ENCODE data around the gene SNCA. TPM values are rescaled to one million over a fixed set of nuclear protein-coding genes. Genes with fewer than 3 reads are reported as not detected.
A peak's percentile ranks its signal among the peaks of the same experiment; 100 is the strongest.

SNCA gene
- polyA plus RNA-seq, 4 donors, result 0.89 to 12.7 (median 3.1) TPM

- H3K27ac ChIP-seq (ENCODE audit: low read depth in 1 of 3, low read length in 2 of 3), result no peak overlapping the region
- H3K27me3 ChIP-seq (ENCODE audit: control insufficient read depth in 3 of 3, insufficient read depth in 3 of 3, low read length in 3 of 3), result no peaks in the 10 kb centered on the region
- WGBS, 3 donors, result 66 to 84% (median 81%) methylated on average over 3 of the region's 3 CpGs
- no peak for FAIRE-seq
- no peaks in the 10 kb centered on the region for H3K4me1 ChIP-seq (ENCODE audit: control insufficient read depth in 3 of 3, insufficient read depth in 2 of 3, low read depth in 1 of 3, low read length in 2 of 3)
- H3K9me3 ChIP-seq (ENCODE audit: control insufficient read depth in 2 of 2, insufficient read depth in 1 of 2, low read depth in 1 of 2, low read length in 1 of 2), result no peaks in the 10 kb centered on the region
- no peaks in the 10 kb centered on the region for H3K36me3 ChIP-seq (ENCODE audit: control insufficient read depth in 3 of 3, insufficient read depth in 2 of 3, low read depth in 1 of 3, low read length in 3 of 3)
- no peak overlapping the region for H3K4me3 ChIP-seq (ENCODE audit: low read depth in 1 of 3, low read length in 3 of 3)
- no peak for DNase-seq
These were observed 95.2 kb downstream of the SNCA start for GRCh38 chr4:89741768-89742167.

GRCh38 chr4:89739311-89739988 is 97.5 kb downstream of the SNCA start:
- no peaks in the 10 kb centered on the region for H3K4me1 ChIP-seq (ENCODE audit: control insufficient read depth in 3 of 3, insufficient read depth in 2 of 3, low read depth in 1 of 3, low read length in 2 of 3)
- H3K36me3 ChIP-seq (ENCODE audit: control insufficient read depth in 3 of 3, insufficient read depth in 2 of 3, low read depth in 1 of 3, low read length in 3 of 3), result no peaks in the 10 kb centered on the region
- no peaks in the 10 kb centered on the region for H3K27me3 ChIP-seq (ENCODE audit: control insufficient read depth in 3 of 3, insufficient read depth in 3 of 3, low read length in 3 of 3)
- 81 to 88% (median 84%) methylated on average over 4 of the region's 4 CpGs for WGBS, 3 donors
- FAIRE-seq (no peak), DNase-seq (no peak)
- no peak overlapping the region for H3K4me3 ChIP-seq (ENCODE audit: low read depth in 1 of 3, low read length in 3 of 3)
- H3K9me3 ChIP-seq (ENCODE audit: control insufficient read depth in 2 of 2, insufficient read depth in 1 of 2, low read depth in 1 of 2, low read length in 1 of 2), result no peaks in the 10 kb centered on the region
- no peak overlapping the region for H3K27ac ChIP-seq (ENCODE audit: low read depth in 1 of 3, low read length in 2 of 3)

GRCh38 chr4:89737888-89738287 is 99.1 kb downstream of the SNCA start:
- no peaks in the 10 kb centered on the region for H3K9me3 ChIP-seq (ENCODE audit: control insufficient read depth in 2 of 2, insufficient read depth in 1 of 2, low read depth in 1 of 2, low read length in 1 of 2)
- peak; percentile 10 to 78 for DNase-seq
- FAIRE-seq, result no peak
- H3K36me3 ChIP-seq (ENCODE audit: control insufficient read depth in 3 of 3, insufficient read depth in 2 of 3, low read depth in 1 of 3, low read length in 3 of 3), result no peaks in the 10 kb centered on the region
- H3K27ac ChIP-seq (ENCODE audit: low read depth in 1 of 3, low read length in 2 of 3), result no peak overlapping the region
- H3K27me3 ChIP-seq (ENCODE audit: control insufficient read depth in 3 of 3, insufficient read depth in 3 of 3, low read length in 3 of 3), result no peaks in the 10 kb centered on the region
- WGBS, 3 donors, result 15 to 54% (median 48%) methylated on average over 2 of the region's 2 CpGs
- no peak overlapping the region for H3K4me3 ChIP-seq (ENCODE audit: low read depth in 1 of 3, low read length in 3 of 3)
- no peaks in the 10 kb centered on the region for H3K4me1 ChIP-seq (ENCODE audit: control insufficient read depth in 3 of 3, insufficient read depth in 2 of 3, low read depth in 1 of 3, low read length in 2 of 3)

DNA sequence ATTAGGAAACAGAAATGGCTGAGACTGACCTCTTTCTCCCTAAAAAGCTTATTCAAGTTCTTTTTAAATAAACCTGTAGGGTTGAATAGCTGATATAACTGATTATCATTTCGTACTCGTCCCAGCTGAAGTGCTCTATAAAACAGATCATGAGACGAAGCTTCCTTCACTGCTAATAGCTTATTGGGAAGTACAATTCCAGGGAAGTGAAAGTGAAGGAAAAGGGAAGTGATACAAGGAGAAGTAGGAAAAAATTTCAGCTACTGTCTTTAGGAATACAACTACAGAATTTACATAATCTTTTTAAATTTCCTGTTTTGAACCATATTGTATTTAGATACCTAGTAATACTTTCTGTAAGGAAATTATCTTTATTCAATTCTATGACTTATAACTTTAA is 103.0 kb downstream of the SNCA start:
- 76 to 90% (median 86%) methylated on average over 3 of the region's 3 CpGs for WGBS, 3 donors
- no peak overlapping the region for H3K27ac ChIP-seq (ENCODE audit: low read depth in 1 of 3, low read length in 2 of 3)
- no peak for FAIRE-seq
- no peak overlapping the region for H3K4me3 ChIP-seq (ENCODE audit: low read depth in 1 of 3, low read length in 3 of 3)
- H3K36me3 ChIP-seq (ENCODE audit: control insufficient read depth in 3 of 3, insufficient read depth in 2 of 3, low read depth in 1 of 3, low read length in 3 of 3), result no peaks in the 10 kb centered on the region
- no peak for DNase-seq
- no peaks in the 10 kb centered on the region for H3K4me1 ChIP-seq (ENCODE audit: control insufficient read depth in 3 of 3, insufficient read depth in 2 of 3, low read depth in 1 of 3, low read length in 2 of 3)
- no peaks in the 10 kb centered on the region for H3K9me3 ChIP-seq (ENCODE audit: control insufficient read depth in 2 of 2, insufficient read depth in 1 of 2, low read depth in 1 of 2, low read length in 1 of 2)
- H3K27me3 ChIP-seq (ENCODE audit: control insufficient read depth in 3 of 3, insufficient read depth in 3 of 3, low read length in 3 of 3), result no peaks in the 10 kb centered on the region

DNA sequence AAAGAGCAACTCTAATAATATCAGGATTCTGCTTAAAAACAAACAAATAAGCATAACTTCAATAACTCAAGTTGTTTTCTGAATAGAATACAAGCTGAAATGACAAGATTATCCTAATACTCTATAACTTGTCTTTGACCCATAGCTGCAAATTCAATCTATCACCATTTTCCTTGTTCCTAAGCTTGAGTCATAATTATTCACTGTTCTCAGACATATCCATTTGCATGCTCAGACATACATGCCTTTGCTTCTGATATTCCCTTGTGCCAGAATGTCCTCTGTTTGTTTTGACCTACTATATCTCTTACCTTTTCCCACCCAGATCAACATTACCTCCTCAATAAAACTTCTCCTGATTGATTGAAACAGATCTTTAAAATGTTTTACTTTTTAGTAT is 109.7 kb downstream of the SNCA start:
- H3K27me3 ChIP-seq (ENCODE audit: control insufficient read depth in 3 of 3, insufficient read depth in 3 of 3, low read length in 3 of 3), result no peaks in the 10 kb centered on the region
- no peak for DNase-seq
- no peaks in the 10 kb centered on the region for H3K4me1 ChIP-seq (ENCODE audit: control insufficient read depth in 3 of 3, insufficient read depth in 2 of 3, low read depth in 1 of 3, low read length in 2 of 3)
- no peak overlapping the region for H3K4me3 ChIP-seq (ENCODE audit: low read depth in 1 of 3, low read length in 3 of 3)
- no peak for FAIRE-seq
- no peak overlapping the region for H3K27ac ChIP-seq (ENCODE audit: low read depth in 1 of 3, low read length in 2 of 3)
- no peaks in the 10 kb centered on the region for H3K36me3 ChIP-seq (ENCODE audit: control insufficient read depth in 3 of 3, insufficient read depth in 2 of 3, low read depth in 1 of 3, low read length in 3 of 3)
- no peaks in the 10 kb centered on the region for H3K9me3 ChIP-seq (ENCODE audit: control insufficient read depth in 2 of 2, insufficient read depth in 1 of 2, low read depth in 1 of 2, low read length in 1 of 2)

GRCh38 chr4:89725268-89725667 is 111.7 kb downstream of the SNCA start:
- FAIRE-seq (peak; percentile 89), DNase-seq (no peak)
- WGBS, 3 donors, result 73 to 78% (median 76%) methylated on average over 4 to 5 of the region's 5 CpGs
- Histone ChIP-seq H3K9me3 (ENCODE audit: control insufficient read depth in 2 of 2, insufficient read depth in 1 of 2, low read depth in 1 of 2, low read length in 1 of 2) (no peaks in the 10 kb centered on the region), H3K27ac (ENCODE audit: low read depth in 1 of 3, low read length in 2 of 3) (no peak overlapping the region), H3K4me1 (ENCODE audit: control insufficient read depth in 3 of 3, insufficient read depth in 2 of 3, low read depth in 1 of 3, low read length in 2 of 3) (no peaks in the 10 kb centered on the region), H3K27me3 (ENCODE audit: control insufficient read depth in 3 of 3, insufficient read depth in 3 of 3, low read length in 3 of 3) (no peaks in the 10 kb centered on the region), H3K36me3 (ENCODE audit: control insufficient read depth in 3 of 3, insufficient read depth in 2 of 3, low read depth in 1 of 3, low read length in 3 of 3) (no peaks in the 10 kb centered on the region), H3K4me3 (ENCODE audit: low read depth in 1 of 3, low read length in 3 of 3) (no peak overlapping the region)

- Histone ChIP-seq H3K27me3 (ENCODE audit: control insufficient read depth in 3 of 3, insufficient read depth in 3 of 3, low read length in 3 of 3) (no peaks in the 10 kb centered on the region), H3K9me3 (ENCODE audit: control insufficient read depth in 2 of 2, insufficient read depth in 1 of 2, low read depth in 1 of 2, low read length in 1 of 2) (no peaks in the 10 kb centered on the region), H3K27ac (ENCODE audit: low read depth in 1 of 3, low read length in 2 of 3) (no peak overlapping the region), H3K4me3 (ENCODE audit: low read depth in 1 of 3, low read length in 3 of 3) (no peak overlapping the region), H3K4me1 (ENCODE audit: control insufficient read depth in 3 of 3, insufficient read depth in 2 of 3, low read depth in 1 of 3, low read length in 2 of 3) (no peaks in the 10 kb centered on the region), H3K36me3 (ENCODE audit: control insufficient read depth in 3 of 3, insufficient read depth in 2 of 3, low read depth in 1 of 3, low read length in 3 of 3) (no peaks in the 10 kb centered on the region)
- no peak for FAIRE-seq
- DNase-seq, result no peak
- WGBS, 3 donors, result 67 to 91% (median 90%) methylated on average over 2 of the region's 2 CpGs
These were observed 112.2 kb downstream of the SNCA start for GRCh38 chr4:89724716-89725115.

DNA sequence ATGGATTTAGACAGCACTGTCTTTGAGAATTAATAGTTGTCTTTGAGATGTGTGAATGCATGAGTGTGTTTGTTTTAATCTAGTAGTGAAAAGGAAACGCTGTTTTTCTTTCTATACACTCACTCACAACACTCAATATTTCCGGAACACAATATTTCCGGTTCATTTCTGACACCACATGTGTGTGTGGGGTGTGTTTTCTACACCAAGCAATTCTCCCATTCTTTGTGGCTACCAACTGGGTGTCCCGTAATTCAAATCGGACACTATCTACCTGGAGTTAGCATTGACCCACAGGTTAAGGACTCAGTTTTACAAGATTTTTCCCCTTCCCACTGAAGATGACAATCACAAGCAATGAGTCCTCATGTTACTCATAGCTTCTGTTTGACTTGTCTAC is 113.9 kb downstream of the SNCA start:
- Histone ChIP-seq H3K4me3 (ENCODE audit: low read depth in 1 of 3, low read length in 3 of 3) (no peak overlapping the region), H3K27me3 (ENCODE audit: control insufficient read depth in 3 of 3, insufficient read depth in 3 of 3, low read length in 3 of 3) (no peaks in the 10 kb centered on the region), H3K27ac (ENCODE audit: low read depth in 1 of 3, low read length in 2 of 3) (no peak overlapping the region), H3K4me1 (ENCODE audit: control insufficient read depth in 3 of 3, insufficient read depth in 2 of 3, low read depth in 1 of 3, low read length in 2 of 3) (no peaks in the 10 kb centered on the region), H3K9me3 (ENCODE audit: control insufficient read depth in 2 of 2, insufficient read depth in 1 of 2, low read depth in 1 of 2, low read length in 1 of 2) (no peaks in the 10 kb centered on the region), H3K36me3 (ENCODE audit: control insufficient read depth in 3 of 3, insufficient read depth in 2 of 3, low read depth in 1 of 3, low read length in 3 of 3) (no peaks in the 10 kb centered on the region)
- DNase-seq (no peak), FAIRE-seq (no peak)
- WGBS, 3 donors, result 60 to 90% (median 69%) methylated on average over 5 of the region's 5 CpGs

DNA sequence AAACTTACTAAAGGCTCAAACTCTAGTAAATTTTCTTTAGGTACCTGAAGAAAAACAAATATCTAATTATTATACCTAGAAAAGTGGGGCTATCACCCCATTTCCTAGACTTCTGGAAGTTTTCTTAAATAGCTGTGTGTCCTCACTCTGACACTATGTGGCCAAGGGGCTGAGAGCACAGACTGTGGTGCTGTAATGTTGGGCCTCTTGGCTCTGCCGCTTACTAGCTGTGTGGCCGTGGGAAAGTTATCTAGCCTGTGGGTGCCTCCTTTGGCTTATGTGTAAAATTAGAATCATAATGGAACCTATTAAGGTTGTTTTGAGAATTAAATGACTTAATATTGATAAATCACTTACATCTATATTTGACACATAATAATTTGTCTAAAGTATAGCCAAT is 114.4 kb downstream of the SNCA start:
- DNase-seq (no peak), FAIRE-seq (no peak)
- no peaks in the 10 kb centered on the region for H3K27me3 ChIP-seq (ENCODE audit: control insufficient read depth in 3 of 3, insufficient read depth in 3 of 3, low read length in 3 of 3)
- no peak overlapping the region for H3K27ac ChIP-seq (ENCODE audit: low read depth in 1 of 3, low read length in 2 of 3)
- H3K4me3 ChIP-seq (ENCODE audit: low read depth in 1 of 3, low read length in 3 of 3), result no peak overlapping the region
- H3K9me3 ChIP-seq (ENCODE audit: control insufficient read depth in 2 of 2, insufficient read depth in 1 of 2, low read depth in 1 of 2, low read length in 1 of 2), result no peaks in the 10 kb centered on the region
- no peaks in the 10 kb centered on the region for H3K4me1 ChIP-seq (ENCODE audit: control insufficient read depth in 3 of 3, insufficient read depth in 2 of 3, low read depth in 1 of 3, low read length in 2 of 3)
- 87 to 96% (median 95%) methylated on average over 2 of the region's 2 CpGs for WGBS, 3 donors
- H3K36me3 ChIP-seq (ENCODE audit: control insufficient read depth in 3 of 3, insufficient read depth in 2 of 3, low read depth in 1 of 3, low read length in 3 of 3), result no peaks in the 10 kb centered on the region
